Ramos (cell line): ENCODE results near the gene NARS2.

Experiments
- in situ Hi-C: fragments of 300-500 bp; cut with MboI; formaldehyde crosslinking; loops from one replicate; pipeline ENCODE4 v1.14.3; 2022; ENCODE audit warnings: low sequenced_read_pairs; ENCODE audit not compliant: unreplicated experiment

Gene NARS2

GRCh38 chr11:78420796-78421209 is 153.9 kb downstream of the NARS2 start:
- in situ Hi-C loops, result no loop called here

- in situ Hi-C loops, result no loop called here
Observed at GRCh38 chr11:78420255-78420764, 154.4 kb downstream of the NARS2 start.

- in situ Hi-C loops, result loop anchor here (10.0 kb wide), 1 partner anchor 145 kb away; no protein-coding TSS in a partner anchor
Observed at GRCh38 chr11:78419327-78419726, 155.3 kb downstream of the NARS2 start.

GRCh38 chr11:78418584-78419211 is 156.0 kb downstream of the NARS2 start:
- in situ Hi-C loops, result loop anchor here (10.0 kb wide), 1 partner anchor 146 kb away; no protein-coding TSS in a partner anchor

- in situ Hi-C loops, result loop anchor here (10.0 kb wide), 1 partner anchor 147 kb away; no protein-coding TSS in a partner anchor
Observed at GRCh38 chr11:78417888-78418583, 156.6 kb downstream of the NARS2 start.

- in situ Hi-C loops, result loop anchor here (10.0 kb wide), 1 partner anchor 147 kb away; no protein-coding TSS in a partner anchor
Observed at GRCh38 chr11:78417175-78417887, 157.3 kb downstream of the NARS2 start, which contains the start of gene GAB2. GAB2 (minus strand) TSS chr11:78417820; CDS start chr11:78417720, 100 bp downstream.

- in situ Hi-C loops, result loop anchor here (10.0 kb wide), 1 partner anchor 148 kb away; no protein-coding TSS in a partner anchor
Observed at GRCh38 chr11:78416285-78417174, 158.1 kb downstream of the NARS2 start.

- in situ Hi-C loops, result loop anchor here (10.0 kb wide), 1 partner anchor 149 kb away; no protein-coding TSS in a partner anchor
Observed at GRCh38 chr11:78415338-78415737, 159.3 kb downstream of the NARS2 start.

- in situ Hi-C loops, result loop anchor here (10.0 kb wide), 1 partner anchor 150 kb away; no protein-coding TSS in a partner anchor
Observed at GRCh38 chr11:78414321-78415051, 160.2 kb downstream of the NARS2 start.

GRCh38 chr11:78408619-78409018 is 166.0 kb downstream of the NARS2 start:
- in situ Hi-C loops, result no loop called here

GRCh38 chr11:78406568-78407196 is 168.0 kb downstream of the NARS2 start:
- in situ Hi-C loops, result no loop called here

GRCh38 chr11:78405805-78406204 is 168.9 kb downstream of the NARS2 start:
- in situ Hi-C loops, result no loop called here

GRCh38 chr11:78403781-78404180 is 170.9 kb downstream of the NARS2 start:
- in situ Hi-C loops, result no loop called here

GRCh38 chr11:78402847-78403246 is 171.8 kb downstream of the NARS2 start:
- in situ Hi-C loops, result no loop called here

GRCh38 chr11:78400702-78401101 is 174.0 kb downstream of the NARS2 start:
- in situ Hi-C loops, result no loop called here

- in situ Hi-C loops, result no loop called here
Observed at GRCh38 chr11:78400116-78400515, 174.5 kb downstream of the NARS2 start.

- in situ Hi-C loops, result no loop called here
Observed at GRCh38 chr11:78399136-78399535, 175.5 kb downstream of the NARS2 start.

GRCh38 chr11:78398715-78399114 is 175.9 kb downstream of the NARS2 start:
- in situ Hi-C loops, result no loop called here
